ENCODE measurements around the gene ZNF414. TPM values are rescaled to one million over a fixed set of nuclear protein-coding genes. Genes with fewer than 3 reads are reported as not detected.

Gene ZNF414
- total RNA-seq, 1 experiment from 2014 or later: 15.7 TPM

DNA sequence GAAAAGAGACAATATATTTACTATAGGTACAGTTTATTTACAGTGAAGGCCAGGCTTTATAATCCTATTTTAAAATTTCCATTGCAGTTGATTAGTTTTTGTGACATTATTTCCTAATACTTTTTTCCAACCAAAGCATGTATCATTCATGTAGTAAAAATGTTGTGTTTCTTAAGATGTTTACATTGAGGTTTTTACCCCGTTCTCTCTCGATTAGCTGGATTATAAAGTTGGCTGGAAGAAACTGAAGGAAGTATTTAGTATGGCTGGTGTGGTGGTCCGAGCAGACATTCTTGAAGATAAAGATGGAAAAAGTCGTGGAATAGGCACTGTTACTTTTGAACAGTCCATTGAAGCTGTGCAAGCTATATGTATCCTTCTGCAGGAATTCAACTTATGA is 47.9 kb downstream of the ZNF414 start:
- DNase-seq (ENCODE audit: low spot score): no peak

DNA sequence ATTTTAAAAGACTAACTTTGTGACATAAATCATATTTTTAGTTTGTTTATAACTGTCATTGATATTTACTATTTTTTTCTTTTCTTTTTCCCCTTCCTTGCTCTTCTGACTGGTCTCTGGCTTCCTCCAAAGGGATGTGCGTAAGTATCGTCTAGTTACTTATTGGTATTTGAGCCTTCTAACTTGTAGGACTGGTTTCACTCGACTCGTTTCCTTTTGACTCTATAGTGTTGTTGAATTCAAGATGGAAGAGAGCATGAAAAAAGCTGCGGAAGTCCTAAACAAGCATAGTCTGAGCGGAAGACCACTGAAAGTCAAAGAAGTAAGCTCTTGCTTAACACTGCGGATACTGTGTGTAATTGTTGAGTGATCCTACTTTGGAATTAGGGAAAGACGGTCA is 50.6 kb downstream of the ZNF414 start:
- no peak for DNase-seq (ENCODE audit: low spot score)

DNA sequence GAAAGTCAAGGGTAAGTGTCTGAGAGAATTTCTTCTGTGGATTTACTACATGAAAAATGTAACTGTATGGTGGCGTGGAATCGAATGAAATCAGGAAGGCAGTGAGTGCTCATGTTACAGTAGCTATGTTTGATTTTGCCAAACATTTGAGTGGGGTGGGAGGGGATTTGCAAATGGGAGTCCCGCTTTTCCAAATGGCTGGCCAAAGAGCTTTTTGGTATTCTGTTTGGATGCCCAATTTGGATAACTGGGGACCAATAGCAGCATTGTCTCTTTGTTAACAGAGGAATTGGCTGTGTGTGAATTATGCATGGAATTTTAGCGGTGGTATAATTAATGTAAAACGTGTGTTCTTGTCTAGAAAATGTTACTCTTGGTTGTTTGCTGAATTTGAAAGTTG is 51.4 kb downstream of the ZNF414 start:
- DNase-seq (ENCODE audit: low spot score): no peak

DNA sequence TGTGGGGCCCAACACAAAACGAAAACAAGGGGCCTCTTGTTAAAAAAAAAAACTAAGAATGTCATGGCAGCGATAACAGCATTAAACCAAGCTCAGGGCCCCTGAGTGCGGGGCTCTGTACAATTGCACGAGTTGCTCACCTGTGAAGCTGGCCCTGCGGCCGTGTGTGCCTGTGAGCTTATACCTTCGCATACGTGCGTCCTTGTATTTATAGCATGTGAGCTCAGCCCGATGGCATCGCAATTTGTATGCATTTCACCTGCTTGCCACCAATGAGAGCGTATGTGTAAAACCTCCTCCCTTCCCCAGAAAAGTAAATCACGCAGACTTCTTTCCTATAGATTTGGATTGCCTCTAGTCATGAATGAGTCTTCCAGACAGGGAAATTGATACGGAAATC is 52.1 kb downstream of the ZNF414 start:
- no peak for DNase-seq (ENCODE audit: low spot score)

DNA sequence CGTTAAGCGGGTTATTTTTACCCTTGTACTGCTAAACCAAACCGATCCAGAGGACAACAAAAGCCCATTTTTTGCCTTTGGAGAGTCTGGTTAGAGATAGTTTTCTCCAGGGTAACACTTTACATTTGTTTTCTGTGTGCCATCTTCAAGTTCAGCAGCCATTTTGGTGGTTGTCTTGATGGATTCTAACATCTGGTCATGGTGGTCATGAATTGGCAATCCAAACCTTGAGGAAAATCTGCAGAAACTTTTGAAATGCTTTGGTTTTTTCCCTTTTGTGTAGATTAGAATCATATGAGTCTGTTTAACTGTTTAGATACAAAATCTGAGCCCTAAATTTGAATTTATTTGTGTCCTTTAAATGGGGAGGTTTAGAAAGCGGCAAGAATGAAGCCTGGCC is 52.6 kb downstream of the ZNF414 start:
- DNase-seq (ENCODE audit: low spot score): no peak

DNA sequence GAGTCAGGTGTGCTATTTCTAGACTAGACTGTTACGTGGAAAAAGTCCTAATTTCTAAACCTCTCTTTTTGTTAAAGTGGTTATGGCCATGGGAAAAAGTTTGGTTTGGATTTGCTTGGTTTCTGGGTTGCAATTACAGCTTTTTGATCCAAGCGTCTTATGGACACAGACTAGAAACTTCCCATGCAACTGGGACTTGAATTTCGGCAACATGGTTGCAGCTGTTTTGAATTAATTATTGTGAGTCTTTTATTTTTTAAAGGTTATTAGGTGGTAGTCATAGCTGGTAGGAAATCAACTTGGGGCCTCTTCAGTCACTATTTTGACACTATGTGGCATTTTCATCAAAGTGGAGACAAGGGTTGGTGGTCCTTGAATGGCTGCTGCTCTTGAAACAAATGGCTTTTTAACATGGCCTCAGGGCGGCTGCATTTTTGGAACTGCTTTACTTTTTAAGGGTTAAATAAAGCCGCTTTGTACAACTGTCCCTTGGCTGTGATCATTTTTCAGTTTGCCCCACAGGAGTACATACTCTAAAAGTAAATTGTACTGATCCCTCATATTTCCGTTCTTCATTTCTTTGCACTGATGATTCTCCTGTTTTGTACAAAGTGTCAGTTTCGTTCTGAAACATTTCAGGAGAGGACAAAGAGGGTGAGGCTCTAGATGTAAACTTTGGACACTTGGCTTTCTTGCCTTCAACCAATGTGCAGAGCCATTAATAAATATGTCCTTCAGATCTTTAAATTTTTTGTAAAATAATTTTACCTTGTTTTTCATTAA is 53.3 kb downstream of the ZNF414 start:
- DNase-seq (ENCODE audit: low spot score): no peak

Other genes starting within 250 kb of the ZNF414 start
- gene CD320, start 205.8 kb downstream of the ZNF414 start, total RNA-seq (2014; rRNA removed; shearing (Covaris generic)): 113 and 120 TPM in 2 replicates
- gene NDUFA7, start 192.8 kb downstream of the ZNF414 start, total RNA-seq (2014; rRNA removed; shearing (Covaris generic)): 73.3 and 79.7 TPM in 2 replicates
- 1,376 and 1,588 TPM in 2 replicates for gene RPS28, start 192.7 kb downstream of the ZNF414 start, total RNA-seq (2014; rRNA removed; shearing (Covaris generic))
- 0.23 and 1.4 TPM in 2 replicates for gene KANK3, start 170.9 kb downstream of the ZNF414 start, total RNA-seq (2014; rRNA removed; shearing (Covaris generic))
- gene ANGPTL4, start 150.0 kb downstream of the ZNF414 start, total RNA-seq (2014; rRNA removed; shearing (Covaris generic)): 0.20 TPM in 1 of 2 replicates, not detected in the other
- 24.0 and 37.1 TPM in 2 replicates for gene RAB11B, start 123.8 kb downstream of the ZNF414 start, total RNA-seq (2014; rRNA removed; shearing (Covaris generic))
- gene MARCHF2, start 100.9 kb downstream of the ZNF414 start, total RNA-seq (2014; rRNA removed; shearing (Covaris generic)): 20.0 and 25.2 TPM in 2 replicates
- 162 and 178 TPM in 2 replicates for gene HNRNPM, start 69.2 kb downstream of the ZNF414 start, total RNA-seq (2014; rRNA removed; shearing (Covaris generic))
- gene PRAM1, start 11.5 kb downstream of the ZNF414 start, total RNA-seq (2014; rRNA removed; shearing (Covaris generic)): not detected in 2 replicates
- not detected in 2 replicates for gene MYO1F, start 63.3 kb upstream of the ZNF414 start, total RNA-seq (2014; rRNA removed; shearing (Covaris generic))
- not detected in 2 replicates for gene ADAMTS10, start 96.5 kb upstream of the ZNF414 start, total RNA-seq (2014; rRNA removed; shearing (Covaris generic))
- not detected in 2 replicates for gene NFILZ, start 116.5 kb upstream of the ZNF414 start, total RNA-seq (2014; rRNA removed; shearing (Covaris generic))
- gene ACTL9, start 184.6 kb upstream of the ZNF414 start, total RNA-seq (2014; rRNA removed; shearing (Covaris generic)): not detected in 2 replicates
- not detected in 2 replicates for gene OR2Z1, start 207.5 kb upstream of the ZNF414 start, total RNA-seq (2014; rRNA removed; shearing (Covaris generic))